ENCODE data around the gene SNCAIP. TPM values are rescaled to one million over a fixed set of nuclear protein-coding genes. Genes with fewer than 3 reads are reported as not detected.

The SNCAIP gene
- total and polyA plus RNA-seq, 9 of the 15 experiments (the other 6 are each of a cell fraction or from before 2014, with no cell fraction given), result 0.04 TPM; not detected in 8

DNA sequence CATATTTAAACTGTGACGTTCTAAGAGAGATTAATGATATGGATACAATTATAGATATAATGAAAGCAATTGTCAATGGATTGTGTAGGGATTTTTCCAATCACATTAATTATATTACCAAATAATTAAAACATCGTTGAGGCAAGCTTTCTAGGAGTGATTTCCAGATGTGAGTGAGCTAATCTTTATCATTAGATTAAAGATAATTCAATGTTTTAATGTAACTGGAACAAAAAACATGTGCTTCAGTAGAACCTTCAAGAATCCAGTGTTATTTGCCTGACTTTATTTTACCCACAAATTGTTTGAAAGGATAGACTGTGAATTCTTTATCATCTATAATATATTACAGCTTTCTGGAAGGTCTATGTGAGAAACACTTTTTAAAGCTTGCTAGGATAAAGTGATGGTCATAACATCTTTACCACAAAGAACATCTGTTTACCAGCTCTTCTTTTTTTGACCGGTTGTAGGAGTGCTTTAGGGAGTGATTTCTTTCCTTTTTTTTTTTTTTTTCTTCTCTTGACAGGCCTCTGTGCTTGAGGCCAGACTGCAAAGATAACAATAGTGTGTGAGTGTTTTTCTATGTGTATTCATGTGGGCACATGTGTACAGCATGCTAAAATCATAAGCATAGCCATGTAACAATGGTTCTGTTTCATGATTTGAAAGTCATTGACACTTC lies 35.0 kb downstream of the SNCAIP start:
- no peak overlapping the region for H3K27ac ChIP-seq (ENCODE audit: extremely low read depth, low read depth, low read length)
- H3K4me1 ChIP-seq (replicated peaks in 1 of 2; ENCODE audit: control insufficient read depth in 2 of 2, insufficient read depth in 2 of 2, low read length in 2 of 2), result no peaks in the 10 kb centered on the region
- no peak overlapping the region for H2AFZ ChIP-seq (ENCODE audit: low read depth, low read length)
- WGBS (ENCODE audit: insufficient coverage, low coverage, missing lambda C conversion rate), result 0% methylated on average over 3 of the region's 3 CpGs
- no peaks in the 10 kb centered on the region for H3K9me1 ChIP-seq (ENCODE audit: control insufficient read depth, insufficient read depth, low read length)
- H3K36me3 ChIP-seq (ENCODE audit: control insufficient read depth, insufficient read depth, low read length), result no peaks in the 10 kb centered on the region
- no peak overlapping the region for H3K9ac ChIP-seq (ENCODE audit: insufficient read depth in 1 of 2, low read depth in 2 of 2, low read length in 2 of 2)
- intact Hi-C loops (cut with micrococcal nuclease), result no loop called here
- H3K27me3 ChIP-seq (ENCODE audit: control insufficient read depth in 2 of 2, insufficient read depth in 2 of 2, low read length in 2 of 2), result no peaks in the 10 kb centered on the region; a peak in 1 of 5 replicates
- H3K4me2 ChIP-seq (ENCODE audit: insufficient read depth, low read length), result no peak overlapping the region
- H3K4me3 ChIP-seq, result no peak overlapping the region
- no peaks in the 10 kb centered on the region for H3K9me3 ChIP-seq (replicated peaks; ENCODE audit: control insufficient read depth, insufficient read depth, low read depth, low read length)
- FAIRE-seq (no peak), DNase-seq (ENCODE audit: extremely low read depth in 1 of 4, low spot score in 3 of 4) (no peak), ATAC-seq (no peak)
- ChIA-PET CTCF (ENCODE audit: low intra/inter-chr PET ratio) (no interaction called here), POLR2A (no interaction called here)
- H3K79me2 ChIP-seq (ENCODE audit: control insufficient read depth, insufficient read depth, low read length), result no peaks in the 10 kb centered on the region
- no TSS peak for BruUV-seq (replicated peaks)
- in situ Hi-C loops (cut with MboI), result no loop called here
- no peaks in the 10 kb centered on the region for H4K20me1 ChIP-seq (replicated peaks; ENCODE audit: control insufficient read depth, insufficient read depth, low read length)
- TF ChIP-seq, protein P1, sequence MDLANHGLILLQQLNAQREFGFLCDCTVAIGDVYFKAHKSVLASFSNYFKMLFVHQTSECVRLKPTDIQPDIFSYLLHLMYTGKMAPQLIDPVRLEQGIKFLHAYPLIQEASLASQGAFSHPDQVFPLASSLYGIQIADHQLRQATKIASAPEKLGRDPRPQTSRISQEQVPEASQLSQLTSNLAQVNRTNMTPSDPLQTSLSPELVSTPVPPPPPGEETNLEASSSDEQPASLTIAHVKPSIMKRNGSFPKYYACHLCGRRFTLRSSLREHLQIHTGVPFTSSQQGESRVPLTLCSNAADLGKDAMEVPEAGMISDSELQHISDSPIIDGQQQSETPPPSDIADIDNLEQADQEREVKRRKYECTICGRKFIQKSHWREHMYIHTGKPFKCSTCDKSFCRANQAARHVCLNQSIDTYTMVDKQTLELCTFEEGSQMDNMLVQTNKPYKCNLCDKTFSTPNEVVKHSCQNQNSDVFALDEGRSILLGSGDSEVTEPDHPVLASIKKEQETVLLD (IDR thresholded peaks at IDR 0.05), result no peak
- TF ChIP-seq GTF2E2 (tag; IDR thresholded peaks at IDR 0.05), result no peak
- TF ChIP-seq CEBPG (CRISPR knock-in tag; IDR thresholded peaks at IDR 0.05), result no peak
- no peak for TF ChIP-seq CEBPG (tag; conservative IDR thresholded peaks at IDR 0.05 in 1 of 2, IDR thresholded peaks at IDR 0.05 in 1 of 2)
- TF ChIP-seq ZNF224 (CRISPR knock-in tag; IDR thresholded peaks at IDR 0.05), result no peak
- TF ChIP-seq HSF4 (CRISPR knock-in tag; IDR thresholded peaks at IDR 0.05; ENCODE audit: borderline replicate concordance), result no peak
- no peak for TF ChIP-seq ZNF830 (CRISPR knock-in tag; IDR thresholded peaks at IDR 0.05)
- no peak for TF ChIP-seq HMGN3 (IDR thresholded peaks at IDR 0.05; ENCODE audit: borderline replicate concordance, extremely low read depth, insufficient read length, low read depth, low read length)
- TF ChIP-seq TSC22D4 (tag; IDR thresholded peaks at IDR 0.05), result no peak
- TF ChIP-seq HIVEP1 (CRISPR knock-in tag; IDR thresholded peaks at IDR 0.05), result no peak
- TF ChIP-seq, protein P2, sequence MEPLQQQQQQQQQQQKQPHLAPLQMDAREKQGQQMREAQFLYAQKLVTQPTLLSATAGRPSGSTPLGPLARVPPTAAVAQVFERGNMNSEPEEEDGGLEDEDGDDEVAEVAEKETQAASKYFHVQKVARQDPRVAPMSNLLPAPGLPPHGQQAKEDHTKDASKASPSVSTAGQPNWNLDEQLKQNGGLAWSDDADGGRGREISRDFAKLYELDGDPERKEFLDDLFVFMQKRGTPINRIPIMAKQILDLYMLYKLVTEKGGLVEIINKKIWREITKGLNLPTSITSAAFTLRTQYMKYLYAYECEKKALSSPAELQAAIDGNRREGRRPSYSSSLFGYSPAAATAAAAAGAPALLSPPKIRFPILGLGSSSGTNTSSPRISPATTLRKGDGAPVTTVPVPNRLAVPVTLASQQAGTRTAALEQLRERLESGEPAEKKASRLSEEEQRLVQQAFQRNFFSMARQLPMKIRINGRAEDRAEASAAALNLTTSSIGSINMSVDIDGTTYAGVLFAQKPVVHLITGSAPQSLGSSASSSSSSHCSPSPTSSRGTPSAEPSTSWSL (CRISPR knock-in tag; IDR thresholded peaks at IDR 0.05; ENCODE audit: borderline replicate concordance), result no peak
- TF ChIP-seq MTA3 (IDR thresholded peaks at IDR 0.05; ENCODE audit: borderline replicate concordance), result no peak
- no peak for TF ChIP-seq EGR1 (conservative IDR thresholded peaks at IDR 0.05)
- no peak for TF ChIP-seq NFE2 (IDR thresholded peaks at IDR 0.05; ENCODE audit: low read depth)
- TF ChIP-seq KLF6 (CRISPR knock-in tag; IDR thresholded peaks at IDR 0.05; ENCODE audit: borderline replicate concordance), result no peak
- TF ChIP-seq, protein P3, sequence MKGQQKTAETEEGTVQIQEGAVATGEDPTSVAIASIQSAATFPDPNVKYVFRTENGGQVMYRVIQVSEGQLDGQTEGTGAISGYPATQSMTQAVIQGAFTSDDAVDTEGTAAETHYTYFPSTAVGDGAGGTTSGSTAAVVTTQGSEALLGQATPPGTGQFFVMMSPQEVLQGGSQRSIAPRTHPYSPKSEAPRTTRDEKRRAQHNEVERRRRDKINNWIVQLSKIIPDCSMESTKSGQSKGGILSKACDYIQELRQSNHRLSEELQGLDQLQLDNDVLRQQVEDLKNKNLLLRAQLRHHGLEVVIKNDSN (CRISPR knock-in tag; IDR thresholded peaks at IDR 0.05), result no peak
- TF ChIP-seq, protein P4, sequence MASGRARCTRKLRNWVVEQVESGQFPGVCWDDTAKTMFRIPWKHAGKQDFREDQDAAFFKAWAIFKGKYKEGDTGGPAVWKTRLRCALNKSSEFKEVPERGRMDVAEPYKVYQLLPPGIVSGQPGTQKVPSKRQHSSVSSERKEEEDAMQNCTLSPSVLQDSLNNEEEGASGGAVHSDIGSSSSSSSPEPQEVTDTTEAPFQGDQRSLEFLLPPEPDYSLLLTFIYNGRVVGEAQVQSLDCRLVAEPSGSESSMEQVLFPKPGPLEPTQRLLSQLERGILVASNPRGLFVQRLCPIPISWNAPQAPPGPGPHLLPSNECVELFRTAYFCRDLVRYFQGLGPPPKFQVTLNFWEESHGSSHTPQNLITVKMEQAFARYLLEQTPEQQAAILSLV (tag; IDR thresholded peaks at IDR 0.05), result no peak
- no peak for TF ChIP-seq POLR3A (IDR thresholded peaks at IDR 0.05; ENCODE audit: borderline replicate concordance, extremely low read depth, insufficient read depth, insufficient read length)
- TF ChIP-seq HDAC8 (tag; IDR thresholded peaks at IDR 0.05), result no peak
